ENCODE results near the gene LINC00632. TPM values are rescaled to one million over a fixed set of nuclear protein-coding genes. Genes with fewer than 3 reads are reported as not detected.

LINC00632 gene
- polyA plus RNA-seq, 1 donor (not counting 4 experiments of a cell fraction or from before 2014, with no cell fraction given), result 2.2 TPM

- H3K27ac ChIP-seq (ENCODE audit: control insufficient read depth, insufficient read depth, low read length), result no peak overlapping the region
- no peak overlapping the region for H3K4me2 ChIP-seq (ENCODE audit: control insufficient read depth, extremely low read depth, insufficient read depth, low read depth, low read length)
- no peaks in the 10 kb centered on the region for H3K27me3 ChIP-seq (ENCODE audit: control insufficient read depth, extremely low read depth, insufficient read depth, low read length)
- H3K4me3 ChIP-seq (ENCODE audit: control insufficient read depth in 2 of 3, extremely low read depth in 1 of 3, insufficient read depth in 2 of 3, low read depth in 1 of 3, low read length in 3 of 3), result no peak overlapping the region
- H3K79me2 ChIP-seq (ENCODE audit: control insufficient read depth, insufficient read depth, low read length), result no peaks in the 10 kb centered on the region
- FAIRE-seq (no peak), DNase-seq (ENCODE audit: low read depth, low spot score) (no peak)
- H3K9me1 ChIP-seq (ENCODE audit: control insufficient read depth, extremely low read depth, insufficient read depth, low read length), result no peaks in the 10 kb centered on the region
- H3K9ac ChIP-seq (ENCODE audit: control insufficient read depth, extremely low read depth, insufficient read depth, low read length), result no peak overlapping the region
- no peaks in the 10 kb centered on the region for H4K20me1 ChIP-seq (ENCODE audit: control insufficient read depth, extremely low read depth, insufficient read depth, low read length)
- TF ChIP-seq CTCF (optimal IDR thresholded peaks at IDR 0.05 in 1 of 3, IDR thresholded peaks at IDR 0.05 in 1 of 3, conservative IDR thresholded peaks at IDR 0.05 in 1 of 3; ENCODE audit: extremely low read depth in 1 of 3, insufficient read depth in 2 of 3, low read length in 3 of 3) (no peak), EZH2 (IDR thresholded peaks at IDR 0.05; ENCODE audit: low read length) (no peak)
- H3K9me3 ChIP-seq (ENCODE audit: control insufficient read depth, low read depth, low read length), result peaks cover 3% of the 10 kb centered on the region
- dilution Hi-C loops (cut with MboI; ENCODE audit: extremely low pct_ligation_motif_present, low sequenced_read_pairs), result no loop called here
- H3K36me3 ChIP-seq (ENCODE audit: control insufficient read depth in 2 of 2, extremely low read depth in 1 of 2, insufficient read depth in 2 of 2, low read length in 2 of 2), result no peaks in the 10 kb centered on the region
- H2AFZ ChIP-seq (ENCODE audit: control insufficient read depth, low read length), result no peak overlapping the region
- no peaks in the 10 kb centered on the region for H3K4me1 ChIP-seq (ENCODE audit: control insufficient read depth, extremely low read depth, insufficient read depth, low read length)
Measured at GRCh38 chrX:140794642-140795041, 85.1 kb downstream of the LINC00632 start.

GRCh38 chrX:140799216-140799615 lies 89.7 kb downstream of the LINC00632 start:
- H3K9me1 ChIP-seq (ENCODE audit: control insufficient read depth, extremely low read depth, insufficient read depth, low read length), result no peaks in the 10 kb centered on the region
- H3K4me3 ChIP-seq (ENCODE audit: control insufficient read depth in 2 of 3, extremely low read depth in 1 of 3, insufficient read depth in 2 of 3, low read depth in 1 of 3, low read length in 3 of 3), result no peak overlapping the region
- H3K4me2 ChIP-seq (ENCODE audit: control insufficient read depth, extremely low read depth, insufficient read depth, low read depth, low read length), result no peak overlapping the region
- TF ChIP-seq CTCF (optimal IDR thresholded peaks at IDR 0.05 in 1 of 3, IDR thresholded peaks at IDR 0.05 in 1 of 3, conservative IDR thresholded peaks at IDR 0.05 in 1 of 3; ENCODE audit: extremely low read depth in 1 of 3, insufficient read depth in 2 of 3, low read length in 3 of 3), result peak in 2 of 3 experiments; percentile 25 to 37
- TF ChIP-seq EZH2 (IDR thresholded peaks at IDR 0.05; ENCODE audit: low read length), result no peak
- no peaks in the 10 kb centered on the region for H3K79me2 ChIP-seq (ENCODE audit: control insufficient read depth, insufficient read depth, low read length)
- H3K9ac ChIP-seq (ENCODE audit: control insufficient read depth, extremely low read depth, insufficient read depth, low read length), result no peak overlapping the region
- peaks cover 3% of the 10 kb centered on the region for H3K9me3 ChIP-seq (ENCODE audit: control insufficient read depth, low read depth, low read length)
- dilution Hi-C loops (cut with MboI; ENCODE audit: extremely low pct_ligation_motif_present, low sequenced_read_pairs), result no loop called here
- no peaks in the 10 kb centered on the region for H3K4me1 ChIP-seq (ENCODE audit: control insufficient read depth, extremely low read depth, insufficient read depth, low read length)
- no peak for FAIRE-seq
- H3K36me3 ChIP-seq (ENCODE audit: control insufficient read depth in 2 of 2, extremely low read depth in 1 of 2, insufficient read depth in 2 of 2, low read length in 2 of 2), result no peaks in the 10 kb centered on the region
- H3K27ac ChIP-seq (ENCODE audit: control insufficient read depth, insufficient read depth, low read length), result no peak overlapping the region
- DNase-seq (ENCODE audit: low read depth, low spot score), result peak; percentile 38
- no peak overlapping the region for H2AFZ ChIP-seq (ENCODE audit: control insufficient read depth, low read length)
- no peaks in the 10 kb centered on the region for H4K20me1 ChIP-seq (ENCODE audit: control insufficient read depth, extremely low read depth, insufficient read depth, low read length)
- H3K27me3 ChIP-seq (ENCODE audit: control insufficient read depth, extremely low read depth, insufficient read depth, low read length), result no peaks in the 10 kb centered on the region

All from keratinocyte (primary cell).